Ectodermal cell (in vitro differentiated cells): Measurements from ENCODE around the gene NCBP2.

Experiments
- H3K27ac ChIP-seq: 2 replicates; pipeline ENCODE4 v1.7.0; 2013; ENCODE audit warnings: mild to moderate bottlenecking, low read depth, low read length; ENCODE audit not compliant: insufficient read depth, poor library complexity, severe bottlenecking
- H3K27me3 ChIP-seq: 2 replicates; pipeline ENCODE4 v1.7.0; 2013; ENCODE audit warnings: mild to moderate bottlenecking, low read length; ENCODE audit not compliant: insufficient read depth, control insufficient read depth, poor library complexity, severe bottlenecking
- H3K36me3 ChIP-seq: one replicate; pipeline ENCODE4 v1.7.0; 2013; ENCODE audit warnings: low read length; ENCODE audit not compliant: control insufficient read depth, insufficient read depth
- H3K4me1 ChIP-seq: one replicate; pipeline ENCODE4 v1.7.0; 2013; ENCODE audit warnings: low read length; ENCODE audit not compliant: control insufficient read depth, insufficient read depth
- H3K4me3 ChIP-seq: 2 replicates; pipeline ENCODE4 v1.7.0; 2013; ENCODE audit warnings: low read depth, low read length, control low read depth; ENCODE audit not compliant: insufficient read depth
- H3K9me3 ChIP-seq: 2 replicates; pipeline ENCODE4 v1.7.0; 2013; ENCODE audit warnings: mild to moderate bottlenecking, low read length, moderate library complexity; ENCODE audit not compliant: control insufficient read depth
- WGBS, 2 experiments: methylation state at CpG; one replicate each; pipeline ENCODE4 v1.1.7; 2013; ENCODE audit warnings: missing lambda C conversion rate in 2 of 2; 5-methylcytosine and 5-hydroxymethylcytosine counted together

The NCBP2 gene

GRCh38 chr3:196981657-196982056 lies 39.3 kb upstream of the NCBP2 start:
- no peak overlapping the region for H3K4me3 ChIP-seq
- no peak overlapping the region for H3K27ac ChIP-seq
- no peaks in the 10 kb centered on the region for H3K36me3 ChIP-seq
- H3K4me1 ChIP-seq: no peaks in the 10 kb centered on the region
- peaks cover 3% of the 10 kb centered on the region for H3K27me3 ChIP-seq
- WGBS, 2 experiments: 97% methylated on average over 13 of the region's 13 CpGs
- no peaks in the 10 kb centered on the region for H3K9me3 ChIP-seq

GRCh38 chr3:196979545-196979944 lies 37.2 kb upstream of the NCBP2 start:
- Histone ChIP-seq H3K4me3 (no peak overlapping the region), H3K27ac (no peak overlapping the region), H3K36me3 (no peaks in the 10 kb centered on the region), H3K27me3 (peaks cover 3% of the 10 kb centered on the region), H3K9me3 (no peaks in the 10 kb centered on the region), H3K4me1 (no peaks in the 10 kb centered on the region)
- WGBS, 2 experiments: 90 to 94% methylated on average over 10 of the region's 10 CpGs

GRCh38 chr3:196976941-196977340 lies 34.6 kb upstream of the NCBP2 start:
- Histone ChIP-seq H3K27me3 (peaks cover 3% of the 10 kb centered on the region), H3K27ac (no peak overlapping the region), H3K4me1 (no peaks in the 10 kb centered on the region), H3K4me3 (no peak overlapping the region), H3K9me3 (no peaks in the 10 kb centered on the region), H3K36me3 (no peaks in the 10 kb centered on the region)
- 92 to 94% methylated on average over 11 of the region's 11 CpGs for WGBS, 2 experiments

GRCh38 chr3:196975349-196975748 lies 33.0 kb upstream of the NCBP2 start:
- H3K4me3 ChIP-seq: no peak overlapping the region
- 85 to 91% methylated on average over 4 of the region's 4 CpGs for WGBS, 2 experiments
- no peak overlapping the region for H3K27ac ChIP-seq
- H3K9me3 ChIP-seq: no peaks in the 10 kb centered on the region
- no peaks in the 10 kb centered on the region for H3K36me3 ChIP-seq
- no peaks in the 10 kb centered on the region for H3K4me1 ChIP-seq
- peaks cover 17% of the 10 kb centered on the region for H3K27me3 ChIP-seq

- no peaks in the 10 kb centered on the region for H3K36me3 ChIP-seq
- peaks cover 24% of the 10 kb centered on the region for H3K27me3 ChIP-seq
- H3K4me3 ChIP-seq: no peak overlapping the region
- H3K4me1 ChIP-seq: no peaks in the 10 kb centered on the region
- no peaks in the 10 kb centered on the region for H3K9me3 ChIP-seq
- 91 to 94% methylated on average over 5 of the region's 5 CpGs for WGBS, 2 experiments
- H3K27ac ChIP-seq: no peak overlapping the region
Measured at GRCh38 chr3:196974661-196975060, 32.3 kb upstream of the NCBP2 start.

- no peak overlapping the region for H3K4me3 ChIP-seq
- H3K36me3 ChIP-seq: no peaks in the 10 kb centered on the region
- H3K27ac ChIP-seq: no peak overlapping the region
- peaks cover 55% of the 10 kb centered on the region for H3K27me3 ChIP-seq
- 78 to 80% methylated on average over 7 of the region's 7 CpGs for WGBS, 2 experiments
- no peaks in the 10 kb centered on the region for H3K9me3 ChIP-seq
- H3K4me1 ChIP-seq: no peaks in the 10 kb centered on the region
Measured at GRCh38 chr3:196971094-196971698, 28.9 kb upstream of the NCBP2 start.

- H3K9me3 ChIP-seq: no peaks in the 10 kb centered on the region
- no peak overlapping the region for H3K27ac ChIP-seq
- WGBS, 2 experiments: 87 to 89% methylated on average over 15 of the region's 15 CpGs
- no peaks in the 10 kb centered on the region for H3K36me3 ChIP-seq
- H3K4me3 ChIP-seq: no peak overlapping the region
- H3K27me3 ChIP-seq: peaks cover 61% of the 10 kb centered on the region
- H3K4me1 ChIP-seq: no peaks in the 10 kb centered on the region
Measured at GRCh38 chr3:196970547-196971093, 28.3 kb upstream of the NCBP2 start.

- Histone ChIP-seq H3K4me1 (no peaks in the 10 kb centered on the region), H3K27ac (no peak overlapping the region), H3K36me3 (no peaks in the 10 kb centered on the region), H3K4me3 (peak overlapping the region; percentile 37), H3K9me3 (no peaks in the 10 kb centered on the region), H3K27me3 (peaks cover 68% of the 10 kb centered on the region)
- 10% methylated on average over 86 to 97 of the region's 100 CpGs for WGBS, 2 experiments
Measured at GRCh38 chr3:196969660-196970546, 27.6 kb upstream of the NCBP2 start.

- no peaks in the 10 kb centered on the region for H3K36me3 ChIP-seq
- H3K4me3 ChIP-seq: peak overlapping the region; percentile 37
- WGBS, 2 experiments: 2% methylated on average over 72 of the region's 72 CpGs
- no peaks in the 10 kb centered on the region for H3K4me1 ChIP-seq
- H3K9me3 ChIP-seq: no peaks in the 10 kb centered on the region
- peaks cover 75% of the 10 kb centered on the region for H3K27me3 ChIP-seq
- H3K27ac ChIP-seq: no peak overlapping the region
Measured at GRCh38 chr3:196969134-196969659, 26.9 kb upstream of the NCBP2 start.
